Measurements from ENCODE around the gene PRPF8. TPM values are rescaled to one million over a fixed set of nuclear protein-coding genes. Genes with fewer than 3 reads are reported as not detected.
A peak's percentile ranks its signal among the peaks of the same experiment; 100 is the strongest.

PRPF8 gene
- total and polyA plus RNA-seq, 2 experiments from 2014 or later = 72.2 to 93.8 TPM

DNA sequence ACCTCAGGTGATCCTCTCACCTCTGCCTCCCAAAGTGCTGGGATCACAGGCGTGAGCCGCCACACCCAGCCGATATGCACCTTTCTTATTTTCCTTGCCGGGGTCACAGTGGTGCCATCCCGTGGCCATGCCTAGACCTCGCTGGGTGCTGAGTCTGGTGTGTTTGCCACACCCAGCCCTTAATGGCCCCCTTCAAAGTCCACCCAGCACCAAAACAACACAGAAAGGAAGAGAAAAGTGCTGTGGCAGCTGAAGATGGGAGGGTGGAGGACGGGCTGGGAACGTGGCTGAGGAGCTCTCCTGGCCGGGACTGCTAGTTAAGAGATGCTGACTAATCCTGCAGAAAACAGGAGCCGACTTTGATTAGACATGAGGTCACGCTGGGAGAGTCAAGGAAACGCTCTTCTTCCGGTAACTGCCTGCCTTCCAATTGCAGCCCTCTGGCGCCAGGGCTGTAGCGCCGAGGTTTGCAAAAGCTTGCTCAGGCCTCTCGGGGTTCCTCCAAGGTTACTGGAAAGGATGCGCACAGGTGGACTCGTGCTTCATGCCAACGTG, 67.0 kb downstream of the PRPF8 start:
- H3K4me3 ChIP-seq = no peak overlapping the region
- peak overlapping the region; percentile 64 for H3K9ac ChIP-seq
- H3K9me3 ChIP-seq (ENCODE audit: low read depth) = no peaks in the 10 kb centered on the region
- H3K4me1 ChIP-seq (ENCODE audit: insufficient read depth) = peaks cover 4% of the 10 kb centered on the region; the same call in 1 of the 2 replicates
- no peaks in the 10 kb centered on the region for H3F3A ChIP-seq (ENCODE audit: insufficient read depth)
- peak; percentile 94 for DNase-seq
- peak overlapping the region; percentile 85 for H2AFZ ChIP-seq
- H3K4me2 ChIP-seq (ENCODE audit: unreplicated experiment) = peak overlapping the region; percentile 59
- in situ Hi-C loops (cut with MboI) = no loop called here
- no peak for TF ChIP-seq EZH2phosphoT487 (IDR thresholded peaks at IDR 0.05; ENCODE audit: insufficient read depth, low read depth)
- no peak for TF ChIP-seq EZH2 (IDR thresholded peaks at IDR 0.05; ENCODE audit: insufficient read depth, poor library complexity, severe bottlenecking)
- 46 to 49% methylated on average over 20 of the region's 20 CpGs for WGBS, 2 experiments (ENCODE audit: low coverage in 1 of 2, low lambda C conversion rate in 2 of 2, missing lambda C conversion rate in 2 of 2)
- peak overlapping the region; percentile 71 for H3K27ac ChIP-seq
- no peaks in the 10 kb centered on the region for H4K20me1 ChIP-seq (ENCODE audit: insufficient read depth)
- no peaks in the 10 kb centered on the region for H3K9me2 ChIP-seq (ENCODE audit: insufficient read depth)
- H3K36me3 ChIP-seq (ENCODE audit: low read depth) = no peaks in the 10 kb centered on the region
- no peaks in the 10 kb centered on the region for H3K27me3 ChIP-seq (replicated peaks; ENCODE audit: insufficient read depth)
- H3K79me2 ChIP-seq (ENCODE audit: insufficient read depth) = no peaks in the 10 kb centered on the region

DNA sequence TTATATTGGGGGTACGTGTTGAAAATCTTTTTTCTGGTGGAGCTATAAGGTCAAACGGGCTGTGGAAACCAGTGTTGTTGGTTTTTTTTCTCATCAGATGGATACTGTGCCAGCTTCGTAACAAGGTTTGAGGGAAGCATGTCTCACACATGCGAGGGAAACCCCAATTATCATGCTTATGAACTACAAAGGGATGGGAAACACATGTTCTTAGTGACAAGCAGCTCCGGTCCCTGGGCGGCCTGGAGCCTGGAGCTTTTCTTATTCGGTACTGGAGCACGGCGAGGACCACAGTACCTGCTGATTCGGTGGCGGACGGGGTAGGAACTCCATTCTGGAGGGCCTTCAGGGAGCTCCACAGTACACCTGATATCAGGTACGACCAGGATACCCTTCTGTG, 68.6 kb downstream of the PRPF8 start:
- H2AFZ ChIP-seq = no peak overlapping the region
- no peaks in the 10 kb centered on the region for H3K27me3 ChIP-seq (replicated peaks; ENCODE audit: insufficient read depth)
- H3K4me3 ChIP-seq = no peak overlapping the region
- H3K9me2 ChIP-seq (ENCODE audit: insufficient read depth) = no peaks in the 10 kb centered on the region
- no peaks in the 10 kb centered on the region for H3F3A ChIP-seq (ENCODE audit: insufficient read depth)
- TF ChIP-seq EZH2 (IDR thresholded peaks at IDR 0.05; ENCODE audit: insufficient read depth, poor library complexity, severe bottlenecking) (no peak), EZH2phosphoT487 (IDR thresholded peaks at IDR 0.05; ENCODE audit: insufficient read depth, low read depth) (no peak)
- H3K27ac ChIP-seq = no peak overlapping the region
- 81% methylated on average over 13 of the region's 13 CpGs for WGBS, 2 experiments (ENCODE audit: low coverage in 1 of 2, low lambda C conversion rate in 2 of 2, missing lambda C conversion rate in 2 of 2)
- H3K9ac ChIP-seq = no peak overlapping the region
- H3K4me1 ChIP-seq (ENCODE audit: insufficient read depth) = peaks cover 4% of the 10 kb centered on the region; the same call in 1 of the 2 replicates
- DNase-seq = no peak
- no peak overlapping the region for H3K4me2 ChIP-seq (ENCODE audit: unreplicated experiment)
- H3K36me3 ChIP-seq (ENCODE audit: low read depth) = no peaks in the 10 kb centered on the region
- in situ Hi-C loops (cut with MboI) = no loop called here
- H3K9me3 ChIP-seq (ENCODE audit: low read depth) = no peaks in the 10 kb centered on the region
- H3K79me2 ChIP-seq (ENCODE audit: insufficient read depth) = no peaks in the 10 kb centered on the region
- no peaks in the 10 kb centered on the region for H4K20me1 ChIP-seq (ENCODE audit: insufficient read depth)

- no peaks in the 10 kb centered on the region for H4K20me1 ChIP-seq (ENCODE audit: insufficient read depth)
- H3K9me3 ChIP-seq (ENCODE audit: low read depth) = no peaks in the 10 kb centered on the region
- H3K79me2 ChIP-seq (ENCODE audit: insufficient read depth) = no peaks in the 10 kb centered on the region
- H3K4me2 ChIP-seq (ENCODE audit: unreplicated experiment) = no peak overlapping the region
- H3F3A ChIP-seq (ENCODE audit: insufficient read depth) = no peaks in the 10 kb centered on the region
- TF ChIP-seq EZH2phosphoT487 (IDR thresholded peaks at IDR 0.05; ENCODE audit: insufficient read depth, low read depth) (no peak), EZH2 (IDR thresholded peaks at IDR 0.05; ENCODE audit: insufficient read depth, poor library complexity, severe bottlenecking) (no peak)
- no peaks in the 10 kb centered on the region for H3K36me3 ChIP-seq (ENCODE audit: low read depth)
- H3K27me3 ChIP-seq (replicated peaks; ENCODE audit: insufficient read depth) = no peaks in the 10 kb centered on the region
- H3K9ac ChIP-seq = no peak overlapping the region
- DNase-seq = no peak
- WGBS, 2 experiments (ENCODE audit: low coverage in 1 of 2, low lambda C conversion rate in 2 of 2, missing lambda C conversion rate in 2 of 2) = 79 to 81% methylated on average over 16 of the region's 16 CpGs
- no peak overlapping the region for H3K27ac ChIP-seq
- no peak overlapping the region for H2AFZ ChIP-seq
- in situ Hi-C loops (cut with MboI) = no loop called here
- no peaks in the 10 kb centered on the region for H3K9me2 ChIP-seq (ENCODE audit: insufficient read depth)
- peaks cover 2% of the 10 kb centered on the region for H3K4me1 ChIP-seq (ENCODE audit: insufficient read depth)
- H3K4me3 ChIP-seq = no peak overlapping the region
Observed at GRCh38 chr17:1612400-1612799, 72.3 kb downstream of the PRPF8 start.

DNA sequence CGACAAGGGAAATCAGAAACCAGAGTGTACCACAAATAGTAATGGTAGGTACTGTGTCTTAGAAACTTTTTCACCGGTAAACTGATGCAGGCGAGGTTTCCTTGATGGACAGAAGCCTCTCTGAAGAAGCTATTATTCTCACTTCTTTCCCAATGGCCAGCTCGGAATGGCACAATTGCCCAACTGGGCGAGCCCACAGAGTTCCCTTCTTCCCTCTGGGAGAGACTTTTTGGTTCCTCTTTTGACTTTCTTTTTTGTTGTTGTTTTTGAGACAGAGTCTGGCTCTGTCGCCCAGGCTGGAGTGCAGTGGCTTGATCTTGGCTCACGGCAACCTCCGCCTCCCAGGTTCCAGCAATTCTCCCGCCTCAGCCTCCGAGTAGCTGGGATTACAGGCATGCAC, 73.0 kb downstream of the PRPF8 start:
- 67 to 71% methylated on average over 10 of the region's 10 CpGs for WGBS, 2 experiments (ENCODE audit: low coverage in 1 of 2, low lambda C conversion rate in 2 of 2, missing lambda C conversion rate in 2 of 2)
- no peak overlapping the region for H3K9ac ChIP-seq
- TF ChIP-seq EZH2phosphoT487 (IDR thresholded peaks at IDR 0.05; ENCODE audit: insufficient read depth, low read depth) (no peak), EZH2 (IDR thresholded peaks at IDR 0.05; ENCODE audit: insufficient read depth, poor library complexity, severe bottlenecking) (no peak)
- H3K4me2 ChIP-seq (ENCODE audit: unreplicated experiment) = no peak overlapping the region
- H3K27ac ChIP-seq = no peak overlapping the region
- H3K36me3 ChIP-seq (ENCODE audit: low read depth) = no peaks in the 10 kb centered on the region
- H3K9me3 ChIP-seq (ENCODE audit: low read depth) = no peaks in the 10 kb centered on the region
- H3F3A ChIP-seq (ENCODE audit: insufficient read depth) = no peaks in the 10 kb centered on the region
- no peaks in the 10 kb centered on the region for H4K20me1 ChIP-seq (ENCODE audit: insufficient read depth)
- DNase-seq = no peak
- in situ Hi-C loops (cut with MboI) = no loop called here
- H3K27me3 ChIP-seq (replicated peaks; ENCODE audit: insufficient read depth) = no peaks in the 10 kb centered on the region
- H2AFZ ChIP-seq = no peak overlapping the region
- H3K9me2 ChIP-seq (ENCODE audit: insufficient read depth) = no peaks in the 10 kb centered on the region
- H3K4me1 ChIP-seq (ENCODE audit: insufficient read depth) = peaks cover 5% of the 10 kb centered on the region; the same call in 1 of the 2 replicates
- no peaks in the 10 kb centered on the region for H3K79me2 ChIP-seq (ENCODE audit: insufficient read depth)
- no peak overlapping the region for H3K4me3 ChIP-seq

Data from GM23248 (cell line).